Activated T-cell treated with anti-CD3 and anti-CD28 coated beads for 4 hours (primary cell): ENCODE results near the gene PIK3CB.
"Not testable (repeated sequence)": the region's sequence is repeated elsewhere in the genome, so short reads cannot be mapped to it uniquely, and the experiment has no call there.

Experiments used
- DNase-seq: peaks from one replicate; pipeline ENCODE4 v3.0.0-alpha.2; 2020

Gene PIK3CB

DNA sequence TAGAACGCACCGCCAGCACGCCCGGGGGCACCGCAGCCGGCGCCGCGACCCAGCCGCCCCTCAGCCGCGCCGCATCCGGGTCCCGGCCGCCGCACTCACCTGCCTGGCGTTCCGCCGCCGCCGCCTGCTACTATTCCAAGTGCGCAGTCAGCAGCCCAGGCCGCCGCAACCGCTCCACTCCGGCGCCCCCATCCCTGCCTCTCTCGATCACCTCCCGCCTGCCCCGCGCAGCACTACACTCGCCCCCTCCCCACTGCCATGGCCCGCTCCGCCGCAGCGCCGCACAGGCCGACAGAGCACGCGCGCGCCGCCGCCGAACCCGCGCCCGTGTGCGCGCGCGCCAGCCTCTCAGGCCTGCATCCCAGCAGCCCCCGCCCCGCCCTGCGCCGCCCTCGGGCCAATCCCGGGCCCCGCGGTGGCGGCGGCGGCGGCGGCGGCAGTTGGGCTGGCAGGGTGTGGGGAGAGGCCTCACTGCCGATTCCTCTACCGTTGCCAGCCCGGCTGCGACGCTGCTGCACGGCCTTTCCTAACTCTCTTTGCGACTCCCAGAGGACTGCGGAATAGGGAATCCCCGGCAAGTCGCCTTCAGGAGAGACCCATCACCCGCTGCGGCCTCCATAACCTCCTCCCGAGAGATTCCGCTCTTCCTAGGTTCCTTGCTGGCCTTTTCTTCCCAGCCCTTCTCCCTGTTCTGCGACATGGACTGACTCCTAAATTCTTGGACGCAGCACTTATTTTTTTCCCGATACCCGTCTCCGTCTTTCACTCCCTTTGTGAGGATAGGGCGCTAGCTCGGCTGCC, at the start of gene PIK3CB:
Gene PIK3CB (minus strand): TSS at position 333 of the 801 bp plus-strand sequence. CDS start 75,585 bp downstream, outside the sequence.
- peak; percentile 74 for DNase-seq

DNA sequence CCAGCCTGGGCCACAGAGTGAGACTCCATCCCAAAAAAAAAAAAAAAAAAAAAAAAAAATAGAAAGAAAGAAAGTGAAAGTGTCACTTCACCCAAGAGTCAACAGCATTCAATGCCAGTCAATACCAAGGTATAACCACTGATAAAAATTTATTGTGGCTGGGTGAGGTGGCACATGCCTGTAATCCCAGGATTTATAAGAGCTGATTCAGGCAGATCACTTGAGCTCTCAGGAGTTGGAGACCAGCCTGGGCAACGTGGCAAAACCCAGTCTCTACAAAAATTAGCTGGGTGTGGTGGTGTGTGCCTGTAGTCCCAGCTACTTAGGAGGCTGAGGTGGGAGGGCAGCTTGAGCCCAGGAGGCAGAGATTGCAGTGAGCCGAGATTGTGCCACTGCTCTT, 46.5 kb upstream of the PIK3CB start:
- DNase-seq, result no peak

DNA sequence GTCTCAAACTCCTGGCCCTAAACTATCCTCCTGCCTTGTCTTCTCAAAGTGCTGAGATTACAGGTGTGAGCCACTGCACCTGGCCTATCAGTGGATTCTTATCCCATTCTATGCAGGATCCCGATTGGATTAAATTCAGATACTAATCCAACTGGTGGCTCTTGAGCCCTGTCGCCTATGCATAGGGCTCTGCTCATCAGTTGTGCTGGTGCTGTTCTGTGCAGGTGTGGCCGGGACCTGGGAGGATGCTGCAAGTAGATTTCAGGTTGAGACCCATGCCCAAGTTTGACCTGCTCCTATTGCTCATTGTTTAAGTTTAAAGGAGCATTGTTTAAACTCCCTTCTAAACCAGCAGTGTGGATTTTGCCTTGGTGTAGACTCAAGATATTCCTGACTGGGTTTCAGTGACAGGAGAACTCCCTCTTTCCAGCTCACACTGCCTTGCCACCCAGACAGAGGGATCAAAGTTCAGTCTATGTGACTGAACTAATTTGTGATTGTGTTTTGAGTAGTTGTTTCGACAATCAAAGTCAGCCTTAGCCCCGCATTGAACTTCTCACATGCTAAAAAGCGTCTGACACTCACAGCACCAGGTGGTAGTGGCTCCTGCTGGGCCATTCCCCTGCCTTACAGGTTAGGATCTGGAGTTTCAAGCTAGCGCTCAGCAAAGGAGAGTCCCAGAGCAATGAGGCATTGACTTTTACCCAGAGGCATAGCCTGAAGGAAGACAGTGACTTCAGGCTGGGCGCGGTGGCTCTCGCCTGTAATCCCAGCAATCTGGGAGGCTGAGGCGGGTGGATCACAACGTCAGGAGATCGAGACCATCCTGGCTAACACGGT, 45.0 kb upstream of the PIK3CB start:
- no peak for DNase-seq

DNA sequence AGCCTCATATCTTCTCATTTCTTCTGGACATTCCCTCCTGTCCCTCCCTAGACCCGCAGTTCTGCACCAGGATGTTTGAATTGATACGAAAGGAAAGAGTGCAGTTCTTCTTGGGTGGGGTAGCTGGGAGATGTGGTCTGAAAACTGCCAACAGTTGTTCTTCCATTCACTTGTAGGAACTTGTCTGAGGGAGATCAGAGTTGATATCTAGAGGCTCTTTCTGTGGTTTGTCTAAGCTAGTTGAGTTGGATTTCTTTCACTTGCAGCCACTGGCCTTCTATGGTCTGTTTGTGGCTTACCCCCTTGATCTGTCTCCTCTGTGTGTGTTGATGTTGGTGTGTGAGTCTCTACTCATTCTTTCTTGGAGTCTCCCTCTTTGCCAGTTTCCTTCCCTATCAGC, 42.5 kb upstream of the PIK3CB start:
- DNase-seq, result no peak

GRCh38 chr3:138875754-138876664, 41.3 kb upstream of the PIK3CB start:
- DNase-seq, result no peak

DNA sequence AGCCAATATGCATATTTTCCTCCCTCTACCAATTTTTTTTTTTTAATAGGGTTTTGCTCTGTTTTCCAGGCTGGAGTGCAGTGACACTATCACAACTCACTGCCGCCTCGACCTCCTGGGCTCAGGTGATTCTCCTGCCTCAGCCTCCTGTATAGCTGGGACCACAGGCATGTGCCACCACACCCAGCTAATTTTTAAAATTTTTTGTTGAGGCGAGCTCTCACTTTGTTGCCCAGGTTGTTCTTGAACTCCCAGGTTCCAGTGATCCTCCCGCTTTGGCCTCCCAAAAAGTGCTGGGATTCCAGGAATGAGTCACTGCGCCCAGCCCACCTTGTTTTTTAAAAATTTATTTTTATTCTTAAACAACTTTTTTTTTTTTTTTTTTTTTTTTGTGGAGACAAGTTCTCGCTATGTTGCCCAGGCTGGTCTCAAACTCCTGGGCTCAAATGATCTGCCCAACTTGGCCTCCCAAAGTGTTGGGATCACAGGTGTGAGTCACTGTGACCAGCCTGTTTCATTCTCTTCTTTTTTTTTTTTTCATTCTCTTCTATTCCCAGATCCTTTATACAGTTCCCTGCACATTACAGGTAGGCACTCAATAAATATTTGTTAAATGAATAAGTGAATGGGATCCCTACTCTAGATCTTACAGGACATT, 40.5 kb upstream of the PIK3CB start:
- no peak for DNase-seq

- DNase-seq, result no peak
Measured at GRCh38 chr3:138873471-138874278, 38.9 kb upstream of the PIK3CB start.

DNA sequence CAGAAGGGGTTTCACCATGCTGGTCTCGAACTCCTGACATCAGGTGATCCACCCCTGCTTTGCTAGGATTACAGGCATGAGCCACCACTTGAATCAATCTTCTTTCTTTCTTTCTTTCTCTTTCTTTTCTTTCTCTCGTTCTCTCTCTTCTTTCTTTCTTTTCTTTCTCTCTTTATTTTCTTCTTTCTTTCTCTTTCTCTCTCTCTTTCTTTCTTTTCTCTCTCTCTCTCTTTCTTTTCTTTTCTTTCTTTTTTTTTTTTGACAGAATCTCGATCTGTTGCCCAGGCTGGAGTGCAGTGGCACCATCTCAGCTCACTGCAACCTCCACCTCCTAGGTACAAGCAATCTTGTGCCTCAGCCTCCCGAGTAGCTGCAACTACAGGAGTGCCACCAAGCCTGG, 37.9 kb upstream of the PIK3CB start:
- no peak for DNase-seq

DNA sequence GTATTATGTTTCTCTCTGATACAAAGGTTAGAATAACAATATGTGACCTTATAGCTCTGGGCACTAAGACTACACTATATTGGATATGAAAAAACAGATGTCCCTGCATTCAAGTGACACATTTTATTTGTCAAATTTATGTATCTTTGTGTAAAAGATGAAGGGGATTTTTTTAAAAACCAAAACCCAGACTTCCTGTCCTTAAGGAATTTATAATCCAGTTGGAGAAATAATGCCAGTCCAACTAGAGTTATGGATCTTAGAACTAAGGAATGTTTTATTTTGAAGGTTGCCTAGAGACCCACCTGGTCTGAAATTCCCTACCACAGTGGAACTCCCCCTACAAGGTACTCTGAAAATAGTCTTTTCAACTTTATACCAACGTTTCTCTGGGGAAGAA, 33.3 kb upstream of the PIK3CB start:
- DNase-seq, result no peak

DNA sequence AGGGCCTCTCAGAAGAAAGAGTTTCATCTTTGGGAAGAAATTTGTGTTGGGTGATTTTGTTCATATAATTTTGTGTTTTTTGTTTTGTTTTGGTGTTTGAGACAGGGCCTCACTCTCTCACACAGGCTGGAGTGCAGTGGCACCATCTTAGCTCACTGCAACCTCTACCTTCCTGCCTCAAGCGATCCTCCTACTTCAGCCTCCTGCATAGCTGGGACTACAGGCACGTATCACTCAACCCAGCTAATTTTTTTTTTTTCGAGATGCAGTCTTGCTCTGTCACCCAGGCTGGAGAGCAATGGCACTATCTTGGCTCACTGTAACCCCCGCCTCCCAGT, 29.0 kb upstream of the PIK3CB start:
- no peak for DNase-seq

GRCh38 chr3:138862924-138863775, 28.4 kb upstream of the PIK3CB start:
- no peak for DNase-seq

DNA sequence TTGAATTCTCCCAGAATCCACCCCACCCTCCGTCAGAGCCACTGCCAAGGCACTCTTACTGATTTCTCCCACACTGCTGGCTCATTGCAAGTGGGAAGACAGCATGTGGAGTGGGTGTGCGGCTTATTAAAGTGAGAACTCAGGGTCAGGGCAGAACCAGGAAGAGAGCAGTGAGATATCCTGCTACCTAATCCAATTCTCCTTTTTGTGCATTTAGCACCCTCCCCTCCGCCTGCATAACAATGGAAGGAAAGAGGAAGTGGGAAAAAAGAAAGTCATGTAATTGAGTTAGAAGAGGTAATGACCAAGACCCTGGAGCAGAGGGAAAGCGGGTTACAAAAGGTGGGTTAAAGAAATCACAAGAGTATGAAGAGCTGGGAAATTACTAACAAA, 27.8 kb upstream of the PIK3CB start:
- DNase-seq, result no peak

- DNase-seq, result no peak
Measured at GRCh38 chr3:138861798-138862197, 27.1 kb upstream of the PIK3CB start.

DNA sequence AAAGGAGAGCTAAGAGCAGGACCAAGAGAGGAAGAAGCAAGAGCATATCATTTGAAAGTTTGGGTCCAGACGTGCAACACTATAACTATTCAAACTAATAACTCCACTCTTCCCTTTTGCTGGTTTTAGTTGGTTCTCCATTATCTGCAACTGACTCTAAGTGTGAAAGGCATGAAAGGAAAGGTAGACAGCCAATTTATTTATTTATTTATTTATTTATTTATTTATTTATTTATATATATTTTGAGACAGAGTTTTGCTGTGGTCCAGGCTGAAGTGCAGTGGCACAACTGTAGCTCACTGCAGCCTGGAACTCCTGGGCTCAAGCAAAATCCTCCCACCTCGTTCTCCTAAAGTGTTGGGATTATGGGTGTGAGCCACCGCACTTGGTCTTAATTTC, 22.1 kb upstream of the PIK3CB start:
- no peak for DNase-seq

- DNase-seq, result no peak
Measured at GRCh38 chr3:138854940-138855339, 20.2 kb upstream of the PIK3CB start.

GRCh38 chr3:138854204-138854603, 19.5 kb upstream of the PIK3CB start:
- no peak for DNase-seq

DNA sequence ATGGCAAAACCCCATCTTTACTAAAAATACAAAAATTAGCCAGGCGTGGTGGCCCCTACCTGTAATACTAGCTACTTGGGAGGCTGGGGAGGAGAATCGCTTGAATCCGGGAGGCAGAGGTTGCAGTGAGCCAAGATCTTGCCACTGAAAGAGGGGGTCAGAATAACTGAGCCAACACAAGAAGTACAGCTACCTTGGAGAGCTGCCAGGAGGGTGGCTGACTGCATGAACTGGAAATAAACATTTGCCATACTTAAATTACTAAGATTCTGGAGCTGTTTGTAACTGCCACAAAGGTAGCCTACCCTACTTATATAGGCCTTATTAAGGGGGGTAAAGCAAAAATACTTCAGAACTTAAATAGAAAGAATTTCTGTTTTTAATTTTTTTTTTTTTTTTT, 15.4 kb upstream of the PIK3CB start:
- DNase-seq, result no peak

DNA sequence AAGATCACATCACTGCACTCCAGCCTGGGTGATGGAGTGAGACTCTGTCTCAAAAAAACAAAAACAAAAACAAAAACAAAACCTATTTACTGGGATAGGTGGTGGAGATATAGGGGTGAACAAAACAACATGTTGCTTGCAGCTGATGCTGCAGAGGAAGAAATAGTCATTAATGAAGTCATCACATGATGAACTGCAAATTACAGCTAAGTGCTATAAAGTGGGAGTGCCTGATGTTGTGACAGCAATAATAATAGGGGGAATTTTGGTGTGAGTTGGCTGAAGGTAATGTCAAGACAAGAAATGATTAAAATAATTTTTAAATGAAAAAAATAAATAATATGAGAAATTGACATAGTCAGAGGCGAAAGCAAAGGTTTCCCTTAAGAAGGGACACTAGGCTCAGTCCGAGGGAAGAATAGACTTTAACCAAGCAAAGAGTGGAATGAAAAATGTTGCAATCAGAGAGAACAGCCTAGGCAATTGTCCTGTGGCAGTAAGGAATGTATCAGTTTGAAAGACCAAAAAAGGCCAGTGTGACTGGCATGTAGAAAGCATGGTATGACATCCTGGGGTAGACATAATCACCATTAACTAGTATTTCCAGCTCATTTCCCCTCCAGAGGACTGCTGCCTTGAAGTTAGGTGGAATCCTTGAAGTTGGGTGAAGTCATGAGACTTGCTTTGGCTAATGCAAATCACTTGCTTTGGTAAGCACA, 14.7 kb upstream of the PIK3CB start:
- no peak for DNase-seq

- DNase-seq, result no peak
Measured at GRCh38 chr3:138848696-138849095, 14.0 kb upstream of the PIK3CB start.

GRCh38 chr3:138846824-138847223, 12.1 kb upstream of the PIK3CB start:
- not testable (repeated sequence) for DNase-seq
